Neutrophil (primary cell): ENCODE data around the gene ICOSLG.
"Not testable (repeated sequence)": the region's sequence is repeated elsewhere in the genome, so short reads cannot be mapped to it uniquely, and the experiment has no call there.

ENCODE experiments used
- H3K27ac ChIP-seq: fragments of 200-600 bp; sonication (generic); 2 replicates; pipeline ENCODE4 v1.5.1; 2016; ENCODE audit warnings: mild to moderate bottlenecking, moderate library complexity
- H3K27me3 ChIP-seq: fragments of 200-600 bp; sonication (generic); 2 replicates; pipeline ENCODE4 v1.6.0; 2016; ENCODE audit warnings: mild to moderate bottlenecking
- H3K36me3 ChIP-seq: fragments of 200-600 bp; sonication (generic); 2 replicates; pipeline ENCODE4 v1.5.1; 2017
- H3K4me1 ChIP-seq, 2 experiments: fragments of 200-600 bp in 1 of 2; sonication (generic) in 1 of 2; 1 replicate in 1 of 2; 2 replicates in 1 of 2; pipeline versions ENCODE4 v1.5.1 to v1.6.1; 2013 to 2016; ENCODE audit warnings: low read depth in 1 of 2, low read length in 1 of 2, mild to moderate bottlenecking in 1 of 2, moderate library complexity in 1 of 2; ENCODE audit not compliant: control insufficient read depth in 1 of 2, insufficient read depth in 1 of 2
- H3K4me3 ChIP-seq, 2 experiments: fragments of 200-600 bp in 1 of 2; sonication (generic) in 1 of 2; 1 replicate in 1 of 2; 2 replicates in 1 of 2; pipeline ENCODE4 v1.5.1; 2013 to 2016; ENCODE audit warnings: low read depth in 1 of 2, low read length in 1 of 2, mild to moderate bottlenecking in 1 of 2, moderate library complexity in 1 of 2
- H3K9me3 ChIP-seq: fragments of 200-600 bp; sonication (generic); 2 replicates; pipeline ENCODE4 v1.5.1; 2016
- TF ChIP-seq, protein P1 (sequence below): fragments of 200-600 bp; sonication (generic); IDR thresholded peaks from 2 replicates; pipeline ENCODE4 v1.5.1; 2016; ENCODE audit warnings: antibody characterized with exemption

ICOSLG gene

GRCh38 chr21:44285138-44285992 is 44.6 kb upstream of the ICOSLG start, which contains the start of gene AIRE:
Gene AIRE (plus strand): TSS chr21:44285876. CDS start chr21:44286007, 131 bp downstream.
- H3K36me3 ChIP-seq: no peaks in the 10 kb centered on the region
- TF ChIP-seq, protein P1, sequence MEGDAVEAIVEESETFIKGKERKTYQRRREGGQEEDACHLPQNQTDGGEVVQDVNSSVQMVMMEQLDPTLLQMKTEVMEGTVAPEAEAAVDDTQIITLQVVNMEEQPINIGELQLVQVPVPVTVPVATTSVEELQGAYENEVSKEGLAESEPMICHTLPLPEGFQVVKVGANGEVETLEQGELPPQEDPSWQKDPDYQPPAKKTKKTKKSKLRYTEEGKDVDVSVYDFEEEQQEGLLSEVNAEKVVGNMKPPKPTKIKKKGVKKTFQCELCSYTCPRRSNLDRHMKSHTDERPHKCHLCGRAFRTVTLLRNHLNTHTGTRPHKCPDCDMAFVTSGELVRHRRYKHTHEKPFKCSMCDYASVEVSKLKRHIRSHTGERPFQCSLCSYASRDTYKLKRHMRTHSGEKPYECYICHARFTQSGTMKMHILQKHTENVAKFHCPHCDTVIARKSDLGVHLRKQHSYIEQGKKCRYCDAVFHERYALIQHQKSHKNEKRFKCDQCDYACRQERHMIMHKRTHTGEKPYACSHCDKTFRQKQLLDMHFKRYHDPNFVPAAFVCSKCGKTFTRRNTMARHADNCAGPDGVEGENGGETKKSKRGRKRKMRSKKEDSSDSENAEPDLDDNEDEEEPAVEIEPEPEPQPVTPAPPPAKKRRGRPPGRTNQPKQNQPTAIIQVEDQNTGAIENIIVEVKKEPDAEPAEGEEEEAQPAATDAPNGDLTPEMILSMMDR: no peak
- H3K4me1 ChIP-seq: no peaks in the 10 kb centered on the region
- no peak within 1 kb of the TSS for H3K27ac ChIP-seq
- H3K27me3 ChIP-seq: peaks cover 43% of the 10 kb centered on the region
- no peak within 1 kb of the TSS for H3K4me3 ChIP-seq
- no peaks in the 10 kb centered on the region for H3K9me3 ChIP-seq

- H3K27me3 ChIP-seq: peaks cover 43% of the 10 kb centered on the region
- TF ChIP-seq, protein P1: no peak
- no peaks in the 10 kb centered on the region for H3K9me3 ChIP-seq
- H3K4me1 ChIP-seq: no peaks in the 10 kb centered on the region
- H3K27ac ChIP-seq: no peak overlapping the region
- no peaks in the 10 kb centered on the region for H3K36me3 ChIP-seq
- H3K4me3 ChIP-seq: no peak overlapping the region
Observed at GRCh38 chr21:44283948-44284347, 43.2 kb upstream of the ICOSLG start.

DNA sequence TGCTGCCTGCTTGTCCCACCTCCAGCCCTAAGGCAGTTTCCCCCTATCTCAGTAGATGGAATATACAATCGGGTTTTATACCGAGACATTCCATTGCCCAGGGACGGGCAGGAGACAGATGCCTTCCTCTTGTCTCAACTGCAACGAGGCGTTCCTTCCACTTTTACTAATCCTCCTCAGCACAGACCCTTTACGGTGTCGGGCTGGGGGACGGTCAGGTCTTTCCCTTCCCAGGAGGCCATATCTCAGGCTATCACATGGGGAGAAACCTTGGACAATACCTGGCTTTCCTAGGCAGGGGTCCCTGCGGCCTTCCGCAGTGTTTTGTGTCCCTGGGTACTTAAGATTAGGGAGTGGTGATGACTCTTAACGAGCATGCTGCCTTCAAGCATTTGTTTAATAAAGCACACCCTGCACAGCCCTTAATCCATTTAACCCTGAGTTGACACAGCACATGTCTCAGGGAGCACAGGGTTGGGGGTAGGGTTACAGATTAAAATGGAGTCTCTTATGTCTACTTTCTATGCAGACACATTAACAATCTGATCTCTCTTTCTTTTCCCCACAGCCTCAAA is 42.6 kb upstream of the ICOSLG start:
- H3K27me3 ChIP-seq: peaks cover 43% of the 10 kb centered on the region
- not testable (repeated sequence) for H3K36me3 ChIP-seq, H3K4me1 ChIP-seq, H3K4me3 ChIP-seq, H3K27ac ChIP-seq, H3K9me3 ChIP-seq

DNA sequence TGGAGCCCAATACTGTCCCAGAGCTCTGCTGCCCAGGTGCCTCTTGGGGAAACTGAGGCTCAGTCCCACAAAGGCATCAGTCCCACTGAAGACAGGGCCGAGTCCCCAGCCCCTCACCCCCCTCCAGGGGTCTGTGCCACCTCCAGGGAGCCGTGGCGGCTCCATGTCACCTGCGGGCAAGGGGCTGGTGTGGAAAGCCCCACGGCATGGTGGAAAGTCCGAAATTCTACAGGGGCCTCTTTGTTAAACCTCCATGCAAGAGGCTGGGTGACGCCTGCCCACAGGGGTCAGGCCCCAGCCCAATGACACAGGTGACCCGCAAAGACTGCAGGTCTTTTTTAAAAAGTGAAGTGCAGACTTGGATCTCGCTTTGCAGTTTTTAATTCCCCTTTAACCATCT is 41.6 kb upstream of the ICOSLG start:
- no peaks in the 10 kb centered on the region for H3K4me1 ChIP-seq
- TF ChIP-seq, protein P1: no peak

GRCh38 chr21:44281801-44282200 is 41.1 kb upstream of the ICOSLG start:
- Histone ChIP-seq H3K4me1 (no peaks in the 10 kb centered on the region), H3K27ac (no peak overlapping the region), H3K4me3 (no peak overlapping the region), H3K27me3 (peaks cover 36% of the 10 kb centered on the region), H3K9me3 (no peaks in the 10 kb centered on the region), H3K36me3 (no peaks in the 10 kb centered on the region)
- TF ChIP-seq, protein P1: no peak

More for the DNA sequence above, 41.6 kb upstream of the ICOSLG start:
- Histone ChIP-seq H3K27me3 (peaks cover 42% of the 10 kb centered on the region), H3K4me3 (no peak overlapping the region), H3K27ac (no peak overlapping the region), H3K9me3 (no peaks in the 10 kb centered on the region), H3K36me3 (no peaks in the 10 kb centered on the region)
